Naive thymus-derived CD4-positive, alpha-beta T cell (primary cell): Measurements from ENCODE around the gene MYLK4. TPM values are rescaled to one million over a fixed set of nuclear protein-coding genes. Genes with fewer than 3 reads are reported as not detected.

Experiments used
- ATAC-seq: fragments of 150-1000 bp; cut with Tn5 transposase; 2 replicates; pipeline ENCODE4 v1.10.0; 2021; ENCODE audit warnings: mild to moderate bottlenecking, moderate library complexity
- CTCF ChIA-PET: fragments of 350-600 bp; sonication (Branson Sonifier 250); formaldehyde crosslinking; loops from one replicate; lab custom pipeline; 2021; ENCODE audit warnings: antibody characterized with exemption; lab: Charles Lee
- POLR2A ChIA-PET: fragments of 350-600 bp; sonication (Branson Sonifier 250); formaldehyde crosslinking; loops from one replicate; lab custom pipeline; 2021; ENCODE audit warnings: antibody characterized with exemption, inconsistent platforms; lab: Charles Lee
- DNase-seq, 9 donors: peaks; one replicate each; pipeline versions ENCODE4 v3.0.0 to v3.0.0-alpha.2; 2020 to 2022; ENCODE audit warnings: mixed read lengths in 1 of 9
- H3K27ac ChIP-seq: one replicate; pipeline ENCODE4 v1.7.0; 2013; ENCODE audit warnings: mild to moderate bottlenecking, low read depth, low read length, moderate library complexity
- H3K27me3 ChIP-seq, 2 donors: one replicate each; pipeline ENCODE4 v1.7.0; 2013; ENCODE audit warnings: low read length in 2 of 2, mild to moderate bottlenecking in 2 of 2, moderate library complexity in 2 of 2; ENCODE audit not compliant: control insufficient read depth in 2 of 2, insufficient read depth in 2 of 2
- H3K36me3 ChIP-seq, 3 experiments: 1 replicate in 2 of 3; 2 replicates in 1 of 3; pipeline ENCODE4 v1.7.0; 2013; ENCODE audit warnings: low read length in 3 of 3, mild to moderate bottlenecking in 3 of 3, moderate library complexity in 1 of 3; ENCODE audit not compliant: insufficient read depth in 3 of 3, control insufficient read depth in 2 of 3
- H3K4me1 ChIP-seq, 2 donors: one replicate each; pipeline ENCODE4 v1.7.0; 2013; ENCODE audit warnings: low read length in 2 of 2, mild to moderate bottlenecking in 2 of 2, moderate library complexity in 1 of 2; ENCODE audit not compliant: control insufficient read depth in 2 of 2, insufficient read depth in 2 of 2
- H3K4me3 ChIP-seq: 2 replicates; pipeline ENCODE4 v1.7.0; 2013; ENCODE audit warnings: mild to moderate bottlenecking, low read length
- H3K9me3 ChIP-seq, 3 experiments: 1 replicate in 2 of 3; 2 replicates in 1 of 3; pipeline ENCODE4 v1.7.0; 2013; ENCODE audit warnings: low read length in 3 of 3; ENCODE audit not compliant: control insufficient read depth in 2 of 3
- H3K27ac Mint-ChIP-seq, 9 donors: one replicate each; pipeline ENCODE4 v1.8.0; 2020 to 2022; ENCODE audit warnings: mixed read lengths in 9 of 9, mild to moderate bottlenecking in 8 of 9, moderate library complexity in 5 of 9, inconsistent platforms in 2 of 9
- H3K27me3 Mint-ChIP-seq, 5 donors: one replicate each; pipeline ENCODE4 v1.8.0; 2021 to 2022; ENCODE audit warnings: mixed read lengths in 5 of 5, mild to moderate bottlenecking in 1 of 5
- H3K36me3 Mint-ChIP-seq, 5 donors: one replicate each; pipeline ENCODE4 v1.8.0; 2020 to 2022; ENCODE audit warnings: mixed read lengths in 5 of 5, mild to moderate bottlenecking in 3 of 5, inconsistent platforms in 1 of 5
- H3K4me1 Mint-ChIP-seq, 7 donors: one replicate each; pipeline ENCODE4 v1.8.0; 2020 to 2022; ENCODE audit warnings: mixed read lengths in 7 of 7, mild to moderate bottlenecking in 3 of 7, inconsistent platforms in 1 of 7
- H3K4me3 Mint-ChIP-seq, 10 donors: one replicate each; pipeline ENCODE4 v1.8.0; 2020 to 2022; ENCODE audit warnings: mild to moderate bottlenecking in 10 of 10, mixed read lengths in 10 of 10, moderate library complexity in 6 of 10, inconsistent platforms in 2 of 10
- H3K9me3 Mint-ChIP-seq, 11 donors: one replicate each; pipeline ENCODE4 v1.8.0; 2020 to 2022; ENCODE audit warnings: mixed read lengths in 11 of 11, mild to moderate bottlenecking in 4 of 11, inconsistent platforms in 1 of 11, moderate library complexity in 1 of 11
- intact Hi-C, 2 donors: fragments of 100-400 bp; cut with micrococcal nuclease; formaldehyde crosslinking; loops; one replicate each; pipeline ENCODE4 v1.15.1; 2023
- polyA plus RNA-seq, 2 donors: library from polyadenylated mRNA; unstranded; fragments of 300-500 nt; fragmentation: Illumina TruSeq; gene quantifications; one replicate each; pipeline ENCODE4 v1.2.3, GENCODE V29; 2021
- total RNA-seq, 6 experiments: library from RNA in 5 of 6; stranded (reverse) in 5 of 6; gene quantifications; 1 replicate in 5 of 6; 2 replicates in 1 of 6; pipeline ENCODE4 v1.2.3 and lab custom pipeline; 2021 to 2026

MYLK4 gene
- total and polyA plus RNA-seq, 7 experiments from 2014 or later: 0.23 to 1.6 (median 0.34) TPM; not detected in 1

DNA sequence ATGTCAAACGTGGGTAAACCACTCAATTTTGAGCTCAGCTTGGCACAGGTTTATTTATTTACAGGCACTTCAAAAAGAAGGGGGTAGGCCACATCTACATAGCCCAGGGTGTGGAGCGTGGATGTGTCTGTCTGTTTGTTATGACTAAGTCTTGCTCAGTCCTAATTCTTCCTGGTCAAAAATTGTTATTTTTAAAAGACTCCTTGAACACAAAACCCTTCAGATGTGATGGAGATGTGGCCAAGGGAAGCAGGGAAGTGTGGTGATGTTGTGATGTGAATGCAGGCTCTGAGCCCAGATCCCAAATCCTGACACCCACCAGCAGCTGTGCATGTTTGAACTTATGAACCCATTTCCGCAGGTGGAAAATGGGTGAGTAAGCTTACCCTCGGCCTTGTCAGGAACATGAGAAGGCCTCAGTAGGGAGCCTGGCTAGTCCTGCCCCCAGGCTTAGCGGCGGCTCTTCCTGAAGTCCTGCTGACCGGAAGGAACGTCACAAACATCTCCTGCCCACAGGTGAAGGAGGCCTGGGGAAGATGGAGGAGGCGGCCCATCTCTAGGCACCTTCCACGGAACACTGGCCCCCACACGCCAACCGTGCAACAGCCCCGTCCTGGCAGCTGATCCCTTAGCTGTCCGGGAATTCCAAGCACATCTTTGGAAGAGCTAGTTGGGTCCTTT, 119.7 kb downstream of the MYLK4 start:
- intact Hi-C loops: loop anchor here (5.0 to 10.0 kb wide), 6 partner anchors 89 to 1834 kb away; no protein-coding TSS in a partner anchor
- POLR2A ChIA-PET: no interaction called here
- Histone ChIP-seq H3K4me3 (no peak overlapping the region), H3K36me3 (no peaks in the 10 kb centered on the region), H3K27ac (no peak overlapping the region), H3K27me3 (no peaks in the 10 kb centered on the region), H3K9me3 (no peaks in the 10 kb centered on the region), H3K4me1 (no peaks in the 10 kb centered on the region)
- peaks cover 0 to 7% (median 0%) of the 10 kb centered on the region in 7 donors for H3K4me1 Mint-ChIP-seq
- H3K27ac Mint-ChIP-seq: no peak overlapping the region
- no peaks in the 10 kb centered on the region for H3K9me3 Mint-ChIP-seq
- ATAC-seq: no peak
- no peak for DNase-seq
- no peak overlapping the region for H3K4me3 Mint-ChIP-seq
- no peaks in the 10 kb centered on the region for H3K36me3 Mint-ChIP-seq
- peaks cover 0 to 47% (median 3%) of the 10 kb centered on the region in 5 donors for H3K27me3 Mint-ChIP-seq
- CTCF ChIA-PET: interaction anchor here (1.1 to 8.2 kb wide), 2 partner anchors 1031 to 1035 kb away, joined by 3 to 58 read pairs; no protein-coding TSS in a partner anchor

DNA sequence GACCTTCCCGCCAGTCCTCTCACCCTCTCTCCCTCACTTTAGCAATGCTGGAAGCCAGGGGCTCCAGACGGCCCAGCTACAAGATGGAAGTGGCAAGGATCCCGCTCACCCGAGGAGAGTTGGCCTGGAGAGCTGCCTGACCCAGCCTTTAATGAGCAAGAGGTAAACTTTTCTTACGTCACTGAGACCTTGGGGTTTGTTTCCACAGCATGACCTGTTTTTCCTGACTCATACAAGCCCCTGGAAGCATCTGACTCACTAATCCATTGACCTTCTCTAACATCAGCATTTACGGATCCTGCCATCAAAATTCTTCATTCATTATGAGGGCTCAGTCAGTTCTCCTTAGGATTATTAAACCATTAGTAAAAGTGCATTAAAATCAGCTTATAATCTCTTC, 120.4 kb downstream of the MYLK4 start:
- ATAC-seq (no peak), DNase-seq (no peak)
- H3K27me3 ChIP-seq: no peaks in the 10 kb centered on the region
- H3K9me3 Mint-ChIP-seq: no peaks in the 10 kb centered on the region
- H3K27ac ChIP-seq: no peak overlapping the region
- H3K4me3 ChIP-seq: no peak overlapping the region
- peaks cover 0 to 48% (median 3%) of the 10 kb centered on the region in 5 donors for H3K27me3 Mint-ChIP-seq
- no peaks in the 10 kb centered on the region for H3K36me3 ChIP-seq
- no peaks in the 10 kb centered on the region for H3K36me3 Mint-ChIP-seq
- peaks cover 0 to 7% (median 0%) of the 10 kb centered on the region in 7 donors for H3K4me1 Mint-ChIP-seq
- H3K27ac Mint-ChIP-seq: no peak overlapping the region
- H3K9me3 ChIP-seq: no peaks in the 10 kb centered on the region
- CTCF ChIA-PET: interaction anchor here (0.6 to 8.2 kb wide), 2 partner anchors 52 to 1034 kb away, joined by 3 to 58 read pairs; no protein-coding TSS in a partner anchor
- intact Hi-C loops: loop anchor here (5.0 to 10.0 kb wide), 6 partner anchors 88 to 1833 kb away; no protein-coding TSS in a partner anchor
- H3K4me3 Mint-ChIP-seq: no peak overlapping the region
- POLR2A ChIA-PET: no interaction called here
- H3K4me1 ChIP-seq: no peaks in the 10 kb centered on the region

DNA sequence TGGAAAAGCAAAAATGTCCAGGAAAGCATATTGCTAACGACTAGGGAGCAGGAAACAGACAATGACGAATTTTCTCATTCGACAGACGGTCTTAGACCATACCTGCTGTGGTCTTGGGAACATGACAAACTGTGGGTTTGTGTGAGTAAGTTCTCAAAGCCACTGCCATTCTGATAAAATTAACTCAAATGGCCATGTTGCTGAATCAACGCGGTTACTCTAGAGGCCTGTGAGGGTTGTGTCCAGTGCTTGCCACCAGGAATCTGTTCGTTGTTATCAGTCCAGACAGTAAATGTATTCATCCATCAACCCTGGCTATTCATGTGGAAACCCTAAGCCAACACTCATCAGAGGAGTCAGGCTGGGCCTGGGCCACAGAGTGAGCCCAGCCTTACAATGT, 124.3 kb downstream of the MYLK4 start:
- no peaks in the 10 kb centered on the region for H3K4me1 Mint-ChIP-seq
- no peaks in the 10 kb centered on the region for H3K36me3 Mint-ChIP-seq
- POLR2A ChIA-PET: no interaction called here
- Histone ChIP-seq H3K4me1 (no peaks in the 10 kb centered on the region), H3K4me3 (no peak overlapping the region), H3K27me3 (no peaks in the 10 kb centered on the region), H3K36me3 (no peaks in the 10 kb centered on the region), H3K9me3 (no peaks in the 10 kb centered on the region), H3K27ac (no peak overlapping the region)
- no peak overlapping the region for H3K4me3 Mint-ChIP-seq
- H3K27ac Mint-ChIP-seq: no peak overlapping the region
- CTCF ChIA-PET: no interaction called here
- no peaks in the 10 kb centered on the region for H3K9me3 Mint-ChIP-seq
- peaks cover 0 to 37% (median 10%) of the 10 kb centered on the region in 5 donors for H3K27me3 Mint-ChIP-seq
- DNase-seq: no peak
- no peak for ATAC-seq
- intact Hi-C loops: no loop called here

DNA sequence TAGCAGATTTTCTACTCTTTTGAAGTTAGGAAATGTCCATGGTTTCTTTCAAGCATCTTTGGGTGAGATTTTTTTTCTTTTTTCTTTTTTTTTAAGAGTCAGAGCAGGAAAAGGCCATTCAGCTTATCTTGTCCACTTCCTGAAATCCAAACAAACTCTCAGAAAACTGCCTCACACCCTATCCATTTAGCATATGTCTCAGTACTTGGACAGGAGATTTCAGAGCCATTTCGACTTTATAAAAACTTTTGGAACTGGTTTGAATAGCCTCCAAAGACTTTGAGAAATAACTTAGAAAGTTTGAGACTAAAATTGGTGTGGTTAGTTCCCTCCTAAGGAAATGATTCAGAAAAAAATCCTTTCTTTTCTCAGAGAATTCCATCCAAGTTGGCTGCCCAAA, 125.1 kb downstream of the MYLK4 start:
- H3K27ac ChIP-seq: no peak overlapping the region
- Mint-ChIP-seq H3K4me3 (no peak overlapping the region), H3K4me1 (no peaks in the 10 kb centered on the region), H3K9me3 (no peaks in the 10 kb centered on the region), H3K36me3 (no peaks in the 10 kb centered on the region), H3K27ac (no peak overlapping the region), H3K27me3 (peaks cover 0 to 33% (median 10%) of the 10 kb centered on the region in 5 donors)
- CTCF ChIA-PET: no interaction called here
- DNase-seq: no peak
- H3K4me3 ChIP-seq: no peak overlapping the region
- intact Hi-C loops: no loop called here
- no peak for ATAC-seq
- H3K9me3 ChIP-seq: no peaks in the 10 kb centered on the region
- no peaks in the 10 kb centered on the region for H3K4me1 ChIP-seq
- no peaks in the 10 kb centered on the region for H3K36me3 ChIP-seq
- POLR2A ChIA-PET: no interaction called here
- no peaks in the 10 kb centered on the region for H3K27me3 ChIP-seq

DNA sequence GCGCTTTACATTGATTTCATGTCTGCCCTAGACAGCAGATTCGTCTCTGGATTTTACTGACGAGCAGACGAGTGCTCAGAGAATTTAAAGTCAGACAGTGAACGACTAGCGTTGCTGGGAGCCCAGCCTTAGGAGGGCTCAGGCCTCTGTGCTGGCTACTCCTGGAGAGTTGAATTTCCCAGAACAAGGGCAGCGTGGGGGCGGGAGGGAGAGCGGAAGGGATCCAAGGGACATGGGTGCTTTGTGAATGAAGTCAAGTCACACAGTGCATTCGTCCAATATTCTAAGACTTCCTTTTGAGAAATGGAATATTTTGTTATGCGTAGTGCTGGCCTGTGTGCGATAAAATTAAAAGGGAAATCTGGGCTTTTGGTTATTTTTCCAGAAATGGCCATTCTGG, 126.5 kb downstream of the MYLK4 start:
- no peaks in the 10 kb centered on the region for H3K27me3 ChIP-seq
- H3K4me3 ChIP-seq: no peak overlapping the region
- Mint-ChIP-seq H3K4me1 (no peaks in the 10 kb centered on the region), H3K4me3 (no peak overlapping the region), H3K27me3 (peaks cover 5 to 29% (median 15%) of the 10 kb centered on the region in 5 donors), H3K36me3 (no peaks in the 10 kb centered on the region), H3K27ac (no peak overlapping the region), H3K9me3 (no peaks in the 10 kb centered on the region)
- intact Hi-C loops: no loop called here
- H3K4me1 ChIP-seq: no peaks in the 10 kb centered on the region
- no peak for DNase-seq
- H3K27ac ChIP-seq: no peak overlapping the region
- H3K36me3 ChIP-seq: no peaks in the 10 kb centered on the region
- H3K9me3 ChIP-seq: no peaks in the 10 kb centered on the region
- CTCF ChIA-PET: no interaction called here
- POLR2A ChIA-PET: no interaction called here
- no peak for ATAC-seq

DNA sequence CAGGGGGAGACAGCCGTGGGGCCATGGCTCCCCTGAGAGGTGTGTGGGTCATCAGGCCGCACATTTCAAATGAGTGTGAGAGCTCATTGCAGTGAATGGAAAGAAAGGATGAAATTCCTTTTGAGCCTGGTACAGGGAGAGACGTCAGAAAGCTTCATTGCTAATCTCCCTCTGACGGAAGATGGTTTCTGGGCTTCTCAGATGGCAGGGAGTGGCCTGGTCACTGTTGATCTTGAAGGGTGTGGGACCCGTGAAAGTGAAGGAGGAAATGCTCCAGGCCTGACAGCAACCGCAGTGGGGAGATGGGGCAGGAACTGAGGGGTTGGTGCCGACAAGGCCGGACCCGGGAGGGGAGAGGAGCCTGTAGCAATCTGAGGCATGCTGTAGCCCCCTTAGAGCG, 127.4 kb downstream of the MYLK4 start:
- no peaks in the 10 kb centered on the region for H3K4me1 Mint-ChIP-seq
- no peak overlapping the region for H3K4me3 Mint-ChIP-seq
- DNase-seq (no peak), ATAC-seq (no peak)
- no peaks in the 10 kb centered on the region for H3K36me3 Mint-ChIP-seq
- Histone ChIP-seq H3K27me3 (no peaks in the 10 kb centered on the region), H3K36me3 (no peaks in the 10 kb centered on the region), H3K4me3 (no peak overlapping the region), H3K4me1 (no peaks in the 10 kb centered on the region), H3K27ac (no peak overlapping the region), H3K9me3 (no peaks in the 10 kb centered on the region)
- intact Hi-C loops: no loop called here
- H3K9me3 Mint-ChIP-seq: no peaks in the 10 kb centered on the region
- ChIA-PET POLR2A (no interaction called here), CTCF (interaction anchor here (1.3 kb wide), 1 partner anchor 11 kb away, joined by 5 read pairs; no protein-coding TSS in a partner anchor)
- peaks cover 10 to 26% (median 19%) of the 10 kb centered on the region in 5 donors for H3K27me3 Mint-ChIP-seq
- H3K27ac Mint-ChIP-seq: no peak overlapping the region

DNA sequence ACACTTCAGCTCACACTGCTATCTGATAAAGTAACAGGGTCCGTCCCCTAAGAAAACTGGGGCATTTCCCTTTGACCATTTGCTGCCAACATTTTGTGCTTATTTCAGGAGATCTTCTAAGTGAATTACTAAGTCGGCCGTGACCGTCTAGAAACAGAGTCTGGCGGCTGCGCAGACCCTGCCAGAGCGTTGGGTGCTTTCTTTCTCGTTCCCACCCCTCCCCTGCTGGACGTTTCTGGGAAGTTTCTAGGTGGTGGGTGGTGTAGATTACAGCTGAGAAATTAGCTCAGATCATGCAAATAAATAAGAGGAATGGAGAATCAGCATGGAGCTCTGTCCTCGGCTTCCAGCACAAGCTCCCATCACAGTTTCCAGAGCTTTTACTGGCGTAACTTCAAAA, 128.1 kb downstream of the MYLK4 start:
- H3K4me1 ChIP-seq: no peaks in the 10 kb centered on the region
- no peak overlapping the region for H3K27ac Mint-ChIP-seq
- no peaks in the 10 kb centered on the region for H3K9me3 ChIP-seq
- H3K27me3 ChIP-seq: no peaks in the 10 kb centered on the region
- CTCF ChIA-PET: interaction anchor here (1.3 kb wide), 1 partner anchor 12 kb away, joined by 5 read pairs; no protein-coding TSS in a partner anchor
- no peaks in the 10 kb centered on the region for H3K4me1 Mint-ChIP-seq
- no peak overlapping the region for H3K4me3 Mint-ChIP-seq
- H3K4me3 ChIP-seq: no peak overlapping the region
- H3K27me3 Mint-ChIP-seq: peaks cover 16 to 25% (median 22%) of the 10 kb centered on the region in 5 donors
- no peak overlapping the region for H3K27ac ChIP-seq
- H3K9me3 Mint-ChIP-seq: no peaks in the 10 kb centered on the region
- no peak for ATAC-seq
- no peaks in the 10 kb centered on the region for H3K36me3 ChIP-seq
- DNase-seq: no peak
- H3K36me3 Mint-ChIP-seq: no peaks in the 10 kb centered on the region
- POLR2A ChIA-PET: no interaction called here
- intact Hi-C loops: no loop called here
